Aorta (tissue), 5 donors: ENCODE data around the gene GTF3A. TPM values are rescaled to one million over a fixed set of nuclear protein-coding genes. Genes with fewer than 3 reads are reported as not detected.
A peak's percentile ranks its signal among the peaks of the same experiment; 100 is the strongest.

Source experiments
- ATAC-seq: fragments of 200-7000 bp; cut with Tn5 transposase; one replicate; pipeline ENCODE4 v1.9.1; 2022; ENCODE audit warnings: moderate library complexity; ENCODE audit not compliant: low FRiP score
- DNase-seq, 2 donors: peaks; one replicate each; pipeline ENCODE4 v3.0.0-alpha.2; 2020
- H3K27ac ChIP-seq, 2 donors: one replicate each; pipeline ENCODE4 v1.5.1; 2013; ENCODE audit warnings: low read length in 2 of 2, mild to moderate bottlenecking in 2 of 2, moderate library complexity in 2 of 2, control low read depth in 1 of 2, inconsistent platforms in 1 of 2, low read depth in 1 of 2
- H3K27me3 ChIP-seq, 2 donors: one replicate each; pipeline ENCODE4 v1.6.1; 2013; ENCODE audit warnings: control low read depth in 1 of 2, low read length in 1 of 2, mild to moderate bottlenecking in 1 of 2, moderate library complexity in 1 of 2; ENCODE audit not compliant: insufficient read depth in 2 of 2, control insufficient read depth in 1 of 2
- H3K36me3 ChIP-seq, 2 donors: one replicate each; pipeline ENCODE4 v1.6.1; 2013; ENCODE audit warnings: control low read depth in 1 of 2, low read length in 1 of 2, mild to moderate bottlenecking in 1 of 2; ENCODE audit not compliant: insufficient read depth in 2 of 2, control insufficient read depth in 1 of 2
- H3K4me1 ChIP-seq, 2 donors: one replicate each; pipeline ENCODE4 v1.6.1; 2013; ENCODE audit warnings: low read length in 2 of 2, control low read depth in 1 of 2, mild to moderate bottlenecking in 1 of 2, moderate library complexity in 1 of 2; ENCODE audit not compliant: insufficient read depth in 2 of 2, control insufficient read depth in 1 of 2
- H3K4me3 ChIP-seq, 2 donors: one replicate each; pipeline ENCODE4 v1.5.1; 2013; ENCODE audit warnings: low read length in 2 of 2, control low read depth in 1 of 2, mild to moderate bottlenecking in 1 of 2
- H3K9me3 ChIP-seq: one replicate; pipeline ENCODE4 v1.6.1; 2013; ENCODE audit warnings: mild to moderate bottlenecking, low read length; ENCODE audit not compliant: control insufficient read depth
- WGBS, 2 donors: extraction: QIAGEN DNeasy Blood & Tissue Kit; methylation state at CpG; one replicate each; pipeline ENCODE4 v1.1.7; 2013; 5-methylcytosine and 5-hydroxymethylcytosine counted together
- intact Hi-C, 2 donors: fragments of 100-400 bp; cut with DNase I; formaldehyde crosslinking; loops; one replicate each; pipeline versions ENCODE4 v1.14.2 to v1.15.0; 2022
- long read RNA-seq, 2 donors: library from polyadenylated mRNA; unstranded; transcript quantifications; one replicate each; pipeline ENCODE4 v2.0.0, GENCODE V29; 2020 to 2021
- polyA plus RNA-seq, 2 donors: library from polyadenylated mRNA; stranded (reverse); fragments of 200-250 nt; gene quantifications; one replicate each; pipeline ENCODE4 v1.2.3, GENCODE V29; 2013
- total RNA-seq, 2 donors: library from RNA; stranded (reverse); fragmentation: NEBNext Ultra II Directional; extraction: Animal tissue kit (Norgen Biotek cat#: 25700); gene quantifications; one replicate each; pipeline ENCODE4 v1.2.1, GENCODE V29; 2021
- donor health status: healthy with polysubstance abuse.
- donor health status: Bipolar disorder and iron deficiency.
- donor health status: DM: no; HTN: no; CAD: no.
- donor health status: DM: no; HTN: no; CAD: no.
- donor health status: DM: yes; HTN: yes; CAD: no.

GTF3A gene
- total RNA-seq (10 to 100 TPM; 62.1 to 68.5 TPM), polyA plus RNA-seq (100 to 1,000 TPM in 1 of 2 donors, 10 to 100 TPM in 1; 75.4 to 191 TPM)
- long read RNA-seq, donor 1, transcript GTF3A-201 (9 exons, 1,383 nt), result major isoform, 202 of 261 reads
- long read RNA-seq, donor 1, transcript GTF3A-202 (8 exons, 1,191 nt), result minor isoform, 27 of 261 reads
- long read RNA-seq, donor 1, partial matches to known transcripts, result 6 of 261 reads
- long read RNA-seq, donor 1, other reads (novel, unspliced or antisense), result 25 of 261 reads
- long read RNA-seq, donor 2, transcript GTF3A-201 (9 exons, 1,383 nt), result major isoform, 27 of 49 reads
- long read RNA-seq, donor 2, transcript GTF3A-202 (8 exons, 1,191 nt), result minor isoform, 7 of 49 reads
- long read RNA-seq, donor 2, partial matches to known transcripts, result 3 of 49 reads
- long read RNA-seq, donor 2, other reads (novel, unspliced or antisense), result 10 of 49 reads

DNA sequence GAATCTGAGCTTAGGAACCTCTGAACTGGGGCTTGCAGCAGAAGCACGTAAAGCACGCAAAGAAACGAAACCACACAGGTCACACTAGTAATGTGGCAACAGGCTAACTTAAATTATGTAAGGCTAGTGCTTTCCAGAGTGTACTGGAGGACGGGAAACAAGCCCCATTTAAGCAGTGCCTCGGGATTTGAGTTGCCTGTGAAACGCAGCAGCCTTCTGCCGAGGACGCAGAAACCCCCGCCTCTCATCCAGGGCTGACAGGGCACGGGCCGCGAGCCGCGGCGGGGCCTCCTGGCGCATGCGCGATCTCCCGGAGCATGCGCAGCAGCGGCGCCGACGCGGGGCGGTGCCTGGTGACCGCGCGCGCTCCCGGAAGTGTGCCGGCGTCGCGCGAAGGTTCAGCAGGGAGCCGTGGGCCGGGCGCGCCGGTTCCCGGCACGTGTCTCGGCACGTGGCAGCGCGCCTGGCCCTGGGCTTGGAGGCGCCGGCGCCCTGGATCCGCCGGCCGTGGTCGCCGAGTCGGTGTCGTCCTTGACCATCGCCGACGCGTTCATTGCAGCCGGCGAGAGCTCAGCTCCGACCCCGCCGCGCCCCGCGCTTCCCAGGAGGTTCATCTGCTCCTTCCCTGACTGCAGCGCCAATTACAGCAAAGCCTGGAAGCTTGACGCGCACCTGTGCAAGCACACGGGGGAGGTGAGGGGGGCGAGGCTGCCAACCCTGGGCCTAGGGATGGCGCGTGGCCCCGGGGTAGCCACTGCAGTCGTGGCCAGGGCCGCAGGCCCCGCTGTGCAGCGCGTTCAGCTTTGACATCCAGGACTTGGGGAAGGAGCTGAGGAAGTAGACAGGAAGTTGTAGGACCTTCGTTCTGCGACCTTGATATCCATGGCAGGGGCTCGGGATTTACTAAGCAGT, at the start of gene GTF3A:
TSS of gene GTF3A (plus strand) at position 374 of the 912 bp plus-strand sequence.
- peak within 1 kb of the TSS in 1 of 2 donors; percentile 55 for H3K27ac ChIP-seq
- no peaks in the 10 kb centered on the region for H3K27me3 ChIP-seq
- peak within 1 kb of the TSS; percentile 71 to 87 for H3K4me3 ChIP-seq
- peaks cover 0 to 2% of the 10 kb centered on the region in 2 donors for H3K36me3 ChIP-seq
- peak; percentile 87 to 93 for DNase-seq
- 0 to 1% methylated on average over 69 to 85 of the region's 85 CpGs for WGBS, 2 donors
- peaks cover 2 to 3% of the 10 kb centered on the region in 2 donors for H3K4me1 ChIP-seq
- no peaks in the 10 kb centered on the region for H3K9me3 ChIP-seq
- intact Hi-C loops, result loop anchor here (2.0 to 10.0 kb wide), 2 partner anchors 26 to 150 kb away; partner anchors contain the start of genes MTIF3 (in 1 of the 2) and RASL11A (in 1 of the 2)
- peak; percentile 97 for ATAC-seq

DNA sequence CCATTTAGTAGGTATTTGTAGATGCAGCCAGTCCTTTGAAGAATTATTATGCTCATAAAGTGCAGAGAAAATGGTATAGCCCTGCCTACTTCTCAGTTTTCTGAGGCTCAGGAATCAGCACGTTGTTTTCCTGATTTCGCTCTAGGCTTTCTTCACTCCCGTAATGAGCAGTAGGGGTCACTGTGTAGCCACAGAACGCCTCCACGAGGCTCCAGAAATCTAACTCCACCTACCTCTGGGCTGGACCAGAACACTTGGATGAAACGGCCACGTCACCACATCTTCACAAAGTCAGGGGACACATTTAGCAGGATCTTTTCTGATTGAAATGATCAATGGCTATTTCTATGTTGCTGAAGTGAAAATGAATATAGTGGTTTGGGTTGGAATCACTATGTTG, 49.8 kb upstream of the GTF3A start:
- peak; percentile 91 for ATAC-seq
- Histone ChIP-seq H3K27ac (no peak overlapping the region), H3K4me3 (no peak overlapping the region), H3K9me3 (no peaks in the 10 kb centered on the region), H3K27me3 (no peaks in the 10 kb centered on the region), H3K4me1 (no peaks in the 10 kb centered on the region), H3K36me3 (no peaks in the 10 kb centered on the region)
- intact Hi-C loops, result loop anchor here (2.0 to 10.0 kb wide), 5 partner anchors 158 to 613 kb away; partner anchors contain the start of genes LNX2 (in 1 of the 2), POLR1D (in 1 of the 2) and URAD (in 1 of the 2)
- 1% methylated on average over 7 of the region's 7 CpGs for WGBS, 2 donors
- DNase-seq, result peak; percentile 73 to 77

DNA sequence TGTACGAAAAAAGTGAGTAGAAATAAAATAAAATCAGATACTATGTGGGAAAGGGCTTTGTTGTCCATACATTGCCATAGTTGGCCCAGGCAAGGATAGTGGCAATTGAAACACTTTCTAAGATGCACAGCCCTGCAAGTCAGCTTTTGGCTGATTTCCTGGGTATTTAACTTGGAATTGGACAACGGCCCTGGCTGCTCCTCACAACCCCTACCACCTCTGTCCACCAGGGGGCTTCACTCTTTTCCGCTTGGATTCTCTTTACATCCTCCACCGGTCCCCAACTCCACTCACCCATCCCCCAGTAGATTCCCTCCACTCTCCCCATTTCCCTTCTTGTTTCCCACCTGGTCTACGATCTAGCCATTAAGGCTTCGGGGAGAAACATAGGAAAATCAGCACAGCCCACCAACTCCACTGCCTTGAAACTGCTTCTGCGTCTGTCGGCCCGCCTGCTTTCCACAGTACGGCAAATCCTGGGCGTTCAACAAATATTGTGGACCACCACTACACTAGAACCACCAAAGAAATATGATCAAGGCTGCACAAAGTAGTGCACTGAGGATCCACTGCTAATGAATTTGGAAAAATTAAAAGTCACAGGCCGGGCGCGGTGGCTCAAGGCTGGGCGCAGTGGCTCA, 48.6 kb upstream of the GTF3A start:
- ATAC-seq, result peak; percentile 72
- Histone ChIP-seq H3K4me1 (no peaks in the 10 kb centered on the region), H3K27me3 (no peaks in the 10 kb centered on the region), H3K27ac (no peak overlapping the region), H3K36me3 (no peaks in the 10 kb centered on the region), H3K4me3 (no peak overlapping the region), H3K9me3 (no peaks in the 10 kb centered on the region)
- DNase-seq, result peak; percentile 67 to 81
- WGBS, 2 donors, result 60 to 61% methylated on average over 15 of the region's 15 CpGs
- intact Hi-C loops, result loop anchor here (2.0 to 10.0 kb wide), 4 partner anchors 156 to 451 kb away; partner anchors contain the start of genes LNX2 (in 1 of the 2) and POLR1D (in 1 of the 2)

DNA sequence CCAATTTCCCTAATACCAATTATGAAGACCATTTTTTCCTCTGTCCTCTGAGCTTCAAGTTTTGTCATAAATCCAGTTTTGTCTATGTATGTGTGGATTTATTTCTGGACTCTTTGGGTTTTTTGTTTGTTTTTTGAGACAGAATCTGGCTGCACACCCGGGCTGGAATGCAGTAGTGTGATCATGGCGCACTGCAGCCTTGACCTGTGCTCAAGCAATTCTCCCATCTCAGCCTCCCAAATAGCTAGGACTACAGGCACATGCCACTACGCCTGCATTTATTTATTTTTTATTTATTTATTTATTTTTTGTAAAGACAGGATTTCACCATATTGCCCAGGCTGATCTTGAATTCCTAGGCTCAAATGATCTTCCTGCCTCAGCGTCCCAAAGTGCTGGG, 45.3 kb upstream of the GTF3A start:
- Histone ChIP-seq H3K27me3 (no peaks in the 10 kb centered on the region), H3K4me1 (no peaks in the 10 kb centered on the region), H3K36me3 (no peaks in the 10 kb centered on the region), H3K9me3 (no peaks in the 10 kb centered on the region), H3K27ac (no peak overlapping the region), H3K4me3 (no peak overlapping the region)
- intact Hi-C loops, result loop anchor here (5.0 to 10.0 kb wide), 3 partner anchors 153 to 243 kb away; partner anchors contain the start of genes LNX2 (in 1 of the 2) and POLR1D (in 1 of the 2)
- no peak for ATAC-seq
- WGBS, 2 donors, result 53 to 54% methylated on average over 4 of the region's 4 CpGs
- DNase-seq, result no peak

DNA sequence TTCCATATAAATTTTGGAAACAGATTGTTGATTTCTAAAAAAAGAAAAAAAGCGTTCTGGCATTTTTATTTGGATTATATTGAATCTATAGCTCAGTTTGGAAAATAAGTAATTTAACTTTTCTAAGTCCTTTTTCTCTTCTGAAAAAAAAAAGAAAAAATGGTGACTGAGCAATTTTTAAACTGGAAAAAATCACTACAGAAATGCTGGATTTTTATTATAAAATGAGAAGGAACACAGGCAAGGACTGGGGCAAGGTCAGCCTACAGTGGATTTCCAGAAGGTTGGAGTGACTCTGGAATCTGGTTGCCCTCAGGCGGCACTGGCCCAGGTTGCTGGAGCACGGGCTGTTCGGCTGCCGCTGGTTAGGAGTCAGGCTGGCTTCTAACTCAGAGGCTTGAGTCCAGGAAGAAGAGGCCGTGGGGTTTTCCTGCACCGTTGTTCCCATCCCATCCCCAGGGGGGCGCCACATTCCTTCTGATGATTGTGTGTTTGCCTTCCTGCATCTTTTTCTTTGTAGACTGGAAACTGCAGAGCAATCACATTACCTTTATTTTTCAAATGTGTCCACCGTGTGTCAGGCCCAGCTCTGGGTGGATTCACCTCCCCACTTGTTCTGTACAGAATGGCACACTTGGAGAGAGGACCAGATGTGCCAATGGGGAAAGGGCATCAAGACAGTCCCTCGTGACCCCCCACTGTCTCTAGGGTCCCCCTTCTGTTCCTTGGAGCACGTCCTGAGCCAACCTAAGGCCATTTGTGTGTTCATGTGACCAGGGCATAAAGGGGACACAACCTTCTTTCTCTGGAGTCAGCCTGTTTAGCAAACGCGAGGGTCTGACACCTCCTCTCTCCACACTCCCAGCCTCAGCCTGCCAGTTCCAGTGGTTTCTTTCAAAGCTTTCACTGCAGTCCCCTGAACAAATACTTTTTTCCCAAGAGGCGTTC, 44.5 kb upstream of the GTF3A start:
- DNase-seq (peak; percentile 56 to 81), ATAC-seq (peak; percentile 39)
- Histone ChIP-seq H3K36me3 (no peaks in the 10 kb centered on the region), H3K27ac (no peak overlapping the region), H3K27me3 (no peaks in the 10 kb centered on the region), H3K4me1 (no peaks in the 10 kb centered on the region), H3K9me3 (no peaks in the 10 kb centered on the region), H3K4me3 (no peak overlapping the region)
- intact Hi-C loops, result loop anchor here (5.0 to 10.0 kb wide), 3 partner anchors 152 to 242 kb away; partner anchors contain the start of genes LNX2 (in 1 of the 2) and POLR1D (in 1 of the 2)
- 35 to 38% methylated on average over 14 of the region's 14 CpGs for WGBS, 2 donors

DNA sequence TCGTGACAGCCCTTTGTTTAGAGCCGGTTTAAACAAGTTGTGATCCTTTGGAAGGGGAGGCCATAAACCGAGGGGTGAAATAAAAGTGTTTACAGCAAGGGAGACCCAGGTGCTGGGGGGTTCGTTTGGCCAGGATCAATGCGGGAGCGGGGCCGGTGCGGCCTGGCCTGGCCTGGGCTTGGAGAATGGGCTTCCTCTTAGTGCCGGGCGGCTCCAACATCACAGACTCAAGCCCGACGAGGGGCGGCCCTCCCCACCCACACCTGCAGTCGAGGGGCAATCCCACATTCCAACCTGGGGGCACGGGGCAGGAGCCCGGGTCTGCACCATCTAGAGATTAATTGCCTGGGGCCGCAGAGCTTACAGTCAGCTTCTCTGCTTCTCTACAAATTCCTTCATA, 42.8 kb upstream of the GTF3A start:
- H3K4me1 ChIP-seq, result no peaks in the 10 kb centered on the region
- ATAC-seq (no peak), DNase-seq (no peak)
- WGBS, 2 donors, result 65 to 66% methylated on average over 17 of the region's 17 CpGs
- H3K27me3 ChIP-seq, result no peaks in the 10 kb centered on the region
- H3K4me3 ChIP-seq, result no peak overlapping the region
- H3K9me3 ChIP-seq, result no peaks in the 10 kb centered on the region
- intact Hi-C loops, result no loop called here
- H3K36me3 ChIP-seq, result no peaks in the 10 kb centered on the region
- no peak overlapping the region for H3K27ac ChIP-seq

DNA sequence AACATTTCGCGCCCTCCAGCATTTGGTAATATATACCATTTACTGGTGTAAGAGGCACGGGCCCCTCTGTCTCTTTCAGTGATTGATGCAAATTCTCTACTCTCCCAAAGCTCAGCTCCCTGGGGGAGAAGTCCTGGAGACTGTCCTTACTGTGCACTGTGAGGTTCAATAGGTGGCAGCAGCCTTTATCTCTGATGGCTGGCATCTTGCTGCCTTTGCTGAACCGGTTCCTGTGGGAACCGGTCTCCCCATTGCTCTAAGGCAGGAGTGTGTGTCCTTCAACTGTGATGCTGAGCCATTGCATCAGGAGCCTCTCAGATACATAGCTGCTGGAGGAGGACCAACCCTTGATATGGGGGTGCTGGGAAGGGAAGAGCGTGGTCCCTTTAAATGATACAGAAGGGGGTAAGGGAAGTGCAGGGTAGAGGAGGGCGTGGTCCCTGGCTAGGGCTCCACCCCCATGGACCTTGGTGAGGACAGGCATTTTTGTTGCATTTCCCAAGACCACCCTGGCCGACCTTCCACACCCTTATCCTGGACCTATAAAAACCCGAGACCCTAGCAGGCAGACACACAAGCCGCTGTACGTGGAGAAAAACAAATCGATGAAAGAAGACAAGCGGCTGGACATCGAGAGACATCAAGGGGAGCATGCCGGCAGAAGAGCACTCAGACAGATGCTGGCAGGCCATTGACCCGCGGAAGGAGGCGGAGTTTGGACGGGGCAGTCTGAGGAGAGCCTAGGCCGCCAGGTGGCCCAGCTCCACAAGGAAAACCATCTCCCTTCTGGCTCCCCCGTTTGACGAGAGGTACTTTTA, 41.1 kb upstream of the GTF3A start:
- intact Hi-C loops, result no loop called here
- WGBS, 2 donors, result 85 to 87% methylated on average over 22 of the region's 22 CpGs
- Histone ChIP-seq H3K36me3 (no peaks in the 10 kb centered on the region), H3K27ac (no peak overlapping the region), H3K9me3 (no peaks in the 10 kb centered on the region), H3K4me3 (no peak overlapping the region), H3K4me1 (no peaks in the 10 kb centered on the region), H3K27me3 (no peaks in the 10 kb centered on the region)
- DNase-seq (no peak), ATAC-seq (no peak)
